ENCODE measurements around the gene RANBP2. TPM values are rescaled to one million over a fixed set of nuclear protein-coding genes. Genes with fewer than 3 reads are reported as not detected.

Gene RANBP2
- total and polyA plus RNA-seq, 9 of the 15 experiments (the other 6 are each of a cell fraction or from before 2014, with no cell fraction given), result 11.7 to 97.4 (median 48.1) TPM

DNA sequence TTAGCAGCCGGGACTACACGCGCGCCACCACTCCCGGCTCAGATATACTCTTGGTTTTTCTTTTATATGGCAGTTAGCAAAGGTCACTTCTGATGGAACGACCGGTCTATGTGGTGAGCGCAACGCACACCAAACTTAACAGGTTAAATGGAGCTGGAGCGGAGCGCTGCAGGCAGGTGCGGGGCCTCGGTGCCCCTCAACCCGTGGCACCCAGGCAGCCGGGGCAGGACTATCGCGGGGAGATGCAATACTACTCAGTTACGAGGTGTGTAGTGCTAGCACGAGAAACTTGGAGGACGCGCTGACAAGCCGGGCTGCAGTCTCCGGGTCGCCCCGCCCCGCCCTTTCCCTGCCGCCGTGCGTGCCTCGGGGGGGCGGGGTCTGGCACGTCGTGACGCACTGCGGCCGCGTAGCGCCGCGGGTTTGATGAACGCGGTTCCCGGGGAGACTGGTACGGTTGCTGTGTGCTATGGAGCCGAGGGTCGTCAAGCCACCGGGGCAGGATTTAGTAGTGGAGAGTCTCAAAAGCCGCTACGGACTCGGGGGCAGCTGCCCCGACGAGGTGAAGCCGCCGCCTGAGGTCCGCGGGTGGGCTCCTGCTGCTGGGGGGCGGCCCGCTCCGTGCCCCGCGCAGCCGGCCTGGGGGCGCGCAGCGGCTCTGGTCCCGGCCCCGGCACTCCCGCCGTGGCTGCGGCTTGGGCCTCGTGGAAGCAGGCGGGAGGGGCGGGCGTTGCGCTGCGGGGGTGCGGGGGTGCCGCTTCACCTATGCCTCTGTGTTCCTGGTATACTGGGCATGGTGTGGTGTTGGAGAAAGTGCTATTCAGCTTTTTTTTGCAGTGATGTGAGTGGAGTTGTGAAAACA lies 67.3 kb downstream of the RANBP2 start, which contains the start of gene CCDC138 (continued):
- TF ChIP-seq, protein P1, sequence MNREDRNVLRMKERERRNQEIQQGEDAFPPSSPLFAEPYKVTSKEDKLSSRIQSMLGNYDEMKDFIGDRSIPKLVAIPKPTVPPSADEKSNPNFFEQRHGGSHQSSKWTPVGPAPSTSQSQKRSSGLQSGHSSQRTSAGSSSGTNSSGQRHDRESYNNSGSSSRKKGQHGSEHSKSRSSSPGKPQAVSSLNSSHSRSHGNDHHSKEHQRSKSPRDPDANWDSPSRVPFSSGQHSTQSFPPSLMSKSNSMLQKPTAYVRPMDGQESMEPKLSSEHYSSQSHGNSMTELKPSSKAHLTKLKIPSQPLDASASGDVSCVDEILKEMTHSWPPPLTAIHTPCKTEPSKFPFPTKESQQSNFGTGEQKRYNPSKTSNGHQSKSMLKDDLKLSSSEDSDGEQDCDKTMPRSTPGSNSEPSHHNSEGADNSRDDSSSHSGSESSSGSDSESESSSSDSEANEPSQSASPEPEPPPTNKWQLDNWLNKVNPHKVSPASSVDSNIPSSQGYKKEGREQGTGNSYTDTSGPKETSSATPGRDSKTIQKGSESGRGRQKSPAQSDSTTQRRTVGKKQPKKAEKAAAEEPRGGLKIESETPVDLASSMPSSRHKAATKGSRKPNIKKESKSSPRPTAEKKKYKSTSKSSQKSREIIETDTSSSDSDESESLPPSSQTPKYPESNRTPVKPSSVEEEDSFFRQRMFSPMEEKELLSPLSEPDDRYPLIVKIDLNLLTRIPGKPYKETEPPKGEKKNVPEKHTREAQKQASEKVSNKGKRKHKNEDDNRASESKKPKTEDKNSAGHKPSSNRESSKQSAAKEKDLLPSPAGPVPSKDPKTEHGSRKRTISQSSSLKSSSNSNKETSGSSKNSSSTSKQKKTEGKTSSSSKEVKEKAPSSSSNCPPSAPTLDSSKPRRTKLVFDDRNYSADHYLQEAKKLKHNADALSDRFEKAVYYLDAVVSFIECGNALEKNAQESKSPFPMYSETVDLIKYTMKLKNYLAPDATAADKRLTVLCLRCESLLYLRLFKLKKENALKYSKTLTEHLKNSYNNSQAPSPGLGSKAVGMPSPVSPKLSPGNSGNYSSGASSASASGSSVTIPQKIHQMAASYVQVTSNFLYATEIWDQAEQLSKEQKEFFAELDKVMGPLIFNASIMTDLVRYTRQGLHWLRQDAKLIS (CRISPR knock-in tag; IDR thresholded peaks at IDR 0.05), result no peak
- no peak for TF ChIP-seq RNF219 (CRISPR knock-in tag; IDR thresholded peaks at IDR 0.05)
- peak; percentile 73 to 86 for TF ChIP-seq MNT (conservative IDR thresholded peaks at IDR 0.05)
- TF ChIP-seq ZFX (CRISPR knock-in tag; IDR thresholded peaks at IDR 0.05), result peak; percentile 80
- no peak for TF ChIP-seq TAF7 (tag; IDR thresholded peaks at IDR 0.05)
- no peak for TF ChIP-seq ZNF717 (CRISPR knock-in tag; IDR thresholded peaks at IDR 0.05)
- TF ChIP-seq RFX7 (CRISPR knock-in tag; IDR thresholded peaks at IDR 0.05), result no peak
- no peak for TF ChIP-seq ZKSCAN8 (CRISPR knock-in tag; IDR thresholded peaks at IDR 0.05)
- no peak for TF ChIP-seq FOXO4 (CRISPR knock-in tag; IDR thresholded peaks at IDR 0.05)
- TF ChIP-seq FOXK1 (CRISPR knock-in tag; IDR thresholded peaks at IDR 0.05; ENCODE audit: borderline replicate concordance), result no peak
- no peak for TF ChIP-seq ZNF561 (CRISPR knock-in tag; conservative IDR thresholded peaks at IDR 0.05)
- no peak for TF ChIP-seq XRCC3 (IDR thresholded peaks at IDR 0.05)
- no peak for TF ChIP-seq SLC30A9 (CRISPR knock-in tag; IDR thresholded peaks at IDR 0.05)
- no peak for TF ChIP-seq STAT5A (IDR thresholded peaks at IDR 0.05; ENCODE audit: borderline replicate concordance, low read length)
- TF ChIP-seq ID3 (CRISPR knock-in tag; IDR thresholded peaks at IDR 0.05), result no peak
- 0 out of 2 replicates have a peak, but pooled peaks have one; percentile 40 for TF ChIP-seq ID3 (tag; IDR thresholded peaks at IDR 0.05)
- no peak for TF ChIP-seq NR4A1 (CRISPR knock-in tag; IDR thresholded peaks at IDR 0.05)
- 0 out of 2 replicates have a peak, but pooled peaks have one; percentile 38 for TF ChIP-seq NR4A1 (tag; IDR thresholded peaks at IDR 0.05)
- TF ChIP-seq ATF7 (IDR thresholded peaks at IDR 0.05), result peak; percentile 65
